NCI-H510A (cell line): ENCODE measurements around the gene ANKRD9.

Source experiments
- DNase-seq: peaks from one replicate; lab custom pipeline; 2025; lab: John Stamatoyannopoulos, UW

Gene ANKRD9

GRCh38 chr14:102512793-102513300 lies 3.3 kb upstream of the ANKRD9 start:
- DNase-seq, result no peak

GRCh38 chr14:102511538-102511937 lies 2.0 kb upstream of the ANKRD9 start:
- DNase-seq, result no peak

GRCh38 chr14:102510616-102511520 lies 1.3 kb upstream of the ANKRD9 start:
- DNase-seq, result no peak

- DNase-seq, result no peak
Observed at GRCh38 chr14:102508774-102509745, 516 bp downstream of the ANKRD9 start.

GRCh38 chr14:102508410-102508773 lies 1.2 kb downstream of the ANKRD9 start:
- peak; percentile 53 for DNase-seq

GRCh38 chr14:102507857-102508312 lies 1.7 kb downstream of the ANKRD9 start:
- DNase-seq, result no peak

GRCh38 chr14:102507081-102507856 lies 2.3 kb downstream of the ANKRD9 start:
- DNase-seq, result no peak

- no peak for DNase-seq
Observed at GRCh38 chr14:102506626-102506925, 3.0 kb downstream of the ANKRD9 start.

- no peak for DNase-seq
Observed at GRCh38 chr14:102505775-102506625, 3.6 kb downstream of the ANKRD9 start.

GRCh38 chr14:102505000-102505619 lies 4.5 kb downstream of the ANKRD9 start:
- no peak for DNase-seq

- DNase-seq, result no peak
Observed at GRCh38 chr14:102504328-102504999, 5.1 kb downstream of the ANKRD9 start.

GRCh38 chr14:102503641-102504327 lies 5.8 kb downstream of the ANKRD9 start:
- DNase-seq, result no peak

- no peak for DNase-seq
Observed at GRCh38 chr14:102502571-102502970, 7.0 kb downstream of the ANKRD9 start.

- no peak for DNase-seq
Observed at GRCh38 chr14:102501751-102502315, 7.7 kb downstream of the ANKRD9 start.

- no peak for DNase-seq
Observed at GRCh38 chr14:102500713-102501112, 8.9 kb downstream of the ANKRD9 start.

- DNase-seq, result no peak
Observed at GRCh38 chr14:102500158-102500662, 9.4 kb downstream of the ANKRD9 start.

GRCh38 chr14:102499401-102500157 lies 10.0 kb downstream of the ANKRD9 start:
- no peak for DNase-seq
